HG03457 (cell line): ENCODE results near the gene RPP25.

Experiments used
- ATAC-seq: cut with Tn5 transposase; IDR thresholded peaks from one replicate; pipeline ENCODE4 v1.9.1; 2021; ENCODE audit warnings: moderate number of reproducible peaks; ENCODE audit not compliant: unreplicated experiment

RPP25 gene, protein sequence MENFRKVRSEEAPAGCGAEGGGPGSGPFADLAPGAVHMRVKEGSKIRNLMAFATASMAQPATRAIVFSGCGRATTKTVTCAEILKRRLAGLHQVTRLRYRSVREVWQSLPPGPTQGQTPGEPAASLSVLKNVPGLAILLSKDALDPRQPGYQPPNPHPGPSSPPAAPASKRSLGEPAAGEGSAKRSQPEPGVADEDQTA

DNA sequence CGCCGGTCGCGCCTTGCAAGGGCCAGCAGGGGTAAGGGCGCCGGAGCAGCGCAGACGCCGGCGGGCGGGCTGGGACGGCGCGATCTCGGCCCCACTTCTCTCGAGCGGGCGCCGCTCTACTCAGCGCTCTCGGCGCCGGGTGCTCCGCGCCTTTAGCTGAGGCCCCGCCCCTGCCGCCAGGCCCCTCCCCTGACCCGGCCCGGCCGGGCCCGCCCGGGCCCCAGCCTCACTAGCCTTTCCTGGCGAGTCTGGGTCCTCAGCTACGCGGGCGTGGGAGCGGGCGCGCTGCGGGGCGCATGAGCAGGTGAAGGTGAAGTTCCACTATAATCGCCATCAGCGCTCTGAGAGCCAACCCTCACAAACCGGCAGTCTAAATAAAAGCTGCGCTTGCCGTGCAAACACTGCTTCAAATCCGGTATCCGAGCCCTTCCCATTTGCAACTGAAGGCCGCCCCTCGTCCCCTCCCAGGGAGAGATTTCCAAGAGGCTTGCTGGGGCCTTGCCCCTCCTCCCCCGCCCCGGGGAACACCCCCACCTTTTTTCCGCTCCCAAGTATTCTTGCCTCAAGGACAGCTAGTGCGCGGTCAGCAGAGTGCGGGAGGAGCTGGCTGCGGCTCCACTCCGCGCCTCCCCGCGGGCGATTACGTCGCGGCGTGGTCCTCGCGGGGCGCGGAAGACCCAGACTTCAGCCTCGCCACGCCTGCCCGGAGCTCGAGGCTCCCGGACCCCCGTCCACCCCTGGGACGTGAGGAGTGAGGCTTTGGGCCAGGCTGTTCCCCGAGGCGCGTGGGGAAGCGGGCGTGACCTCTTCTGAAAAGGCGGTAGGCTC is at the start of gene RPP25:
Gene RPP25 (minus strand): TSS at position 125 of the 828 bp plus-strand sequence. CDS start 189 bp downstream, outside the sequence.
- ATAC-seq: peak; percentile 64

DNA sequence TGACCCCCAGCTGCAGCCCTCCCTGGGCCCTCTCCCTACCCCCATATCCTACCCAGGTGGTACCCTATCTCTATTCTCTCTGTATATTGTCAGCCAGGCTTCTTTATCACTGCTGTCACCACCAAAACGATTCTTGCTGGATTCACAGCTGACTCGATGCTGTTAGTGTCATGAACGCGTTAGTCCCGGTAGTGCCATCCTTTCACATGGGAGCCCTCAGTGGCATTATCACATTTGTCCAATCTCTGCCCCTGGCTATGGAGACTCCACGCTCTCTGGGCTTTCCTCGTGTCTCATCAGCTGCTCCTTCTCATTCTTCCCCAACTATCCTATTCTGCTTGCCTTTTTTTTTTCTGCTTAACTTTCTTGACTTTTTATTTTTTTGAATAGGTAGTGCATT is 45.8 kb upstream of the RPP25 start:
- no peak for ATAC-seq

DNA sequence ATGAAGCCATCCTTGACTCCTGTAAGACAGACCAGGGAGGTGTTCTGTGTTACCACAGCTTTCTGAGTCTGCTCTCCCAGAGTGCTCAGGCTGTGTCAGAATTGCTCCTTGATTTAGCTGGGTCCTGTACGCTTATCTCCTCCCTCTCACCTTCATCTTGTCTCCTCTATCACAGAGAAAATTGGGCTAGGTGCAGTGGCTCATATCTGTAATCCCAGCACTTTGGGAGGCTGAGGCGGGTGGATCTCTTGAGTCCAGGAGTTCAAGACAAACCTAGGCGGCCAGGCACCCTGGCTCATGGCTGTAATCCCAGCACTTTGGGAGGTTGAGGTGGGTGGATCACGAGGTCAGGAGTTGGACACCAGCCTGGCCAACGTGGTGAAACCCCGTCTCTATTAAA is 44.7 kb upstream of the RPP25 start:
- no peak for ATAC-seq

DNA sequence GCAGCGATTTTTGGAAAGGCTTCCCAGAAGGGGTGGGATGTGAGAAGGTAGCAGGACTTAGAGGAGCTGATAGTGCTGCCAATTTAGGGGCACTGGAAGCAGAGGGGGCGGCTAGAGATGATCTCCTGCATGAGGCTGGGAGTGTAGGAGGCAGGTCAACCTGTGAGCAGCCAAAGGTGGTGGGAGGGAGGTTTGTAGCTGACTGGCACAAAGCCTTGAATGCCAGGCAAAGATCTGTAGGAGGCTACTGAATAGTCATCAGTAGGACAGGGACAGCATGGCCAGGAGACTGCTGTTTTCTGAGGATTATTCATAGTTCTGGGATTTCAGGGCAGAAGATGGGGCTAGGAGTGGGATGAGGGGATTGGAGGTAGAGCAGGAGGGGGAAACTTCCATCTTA is 41.0 kb upstream of the RPP25 start:
- ATAC-seq: no peak

DNA sequence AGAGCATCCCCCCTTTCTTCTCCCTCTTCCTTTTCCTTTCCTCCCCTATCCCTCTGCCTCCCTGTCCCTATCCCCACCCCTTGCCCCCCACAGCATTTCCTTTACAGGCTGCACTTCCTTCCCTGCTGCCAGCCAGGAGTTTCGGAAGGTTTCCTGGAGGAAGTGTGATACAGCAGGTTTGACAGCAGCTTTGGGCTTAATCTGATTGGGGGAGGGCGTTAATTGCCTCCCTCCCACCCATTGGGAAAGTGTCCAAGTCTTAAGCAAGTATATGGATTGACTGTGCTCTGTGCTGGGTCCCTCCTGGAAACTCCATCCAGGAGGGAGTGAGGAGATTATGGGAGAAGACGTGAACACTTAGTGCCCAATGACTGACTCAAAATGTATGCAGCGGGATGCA is 40.6 kb upstream of the RPP25 start:
- ATAC-seq: no peak

DNA sequence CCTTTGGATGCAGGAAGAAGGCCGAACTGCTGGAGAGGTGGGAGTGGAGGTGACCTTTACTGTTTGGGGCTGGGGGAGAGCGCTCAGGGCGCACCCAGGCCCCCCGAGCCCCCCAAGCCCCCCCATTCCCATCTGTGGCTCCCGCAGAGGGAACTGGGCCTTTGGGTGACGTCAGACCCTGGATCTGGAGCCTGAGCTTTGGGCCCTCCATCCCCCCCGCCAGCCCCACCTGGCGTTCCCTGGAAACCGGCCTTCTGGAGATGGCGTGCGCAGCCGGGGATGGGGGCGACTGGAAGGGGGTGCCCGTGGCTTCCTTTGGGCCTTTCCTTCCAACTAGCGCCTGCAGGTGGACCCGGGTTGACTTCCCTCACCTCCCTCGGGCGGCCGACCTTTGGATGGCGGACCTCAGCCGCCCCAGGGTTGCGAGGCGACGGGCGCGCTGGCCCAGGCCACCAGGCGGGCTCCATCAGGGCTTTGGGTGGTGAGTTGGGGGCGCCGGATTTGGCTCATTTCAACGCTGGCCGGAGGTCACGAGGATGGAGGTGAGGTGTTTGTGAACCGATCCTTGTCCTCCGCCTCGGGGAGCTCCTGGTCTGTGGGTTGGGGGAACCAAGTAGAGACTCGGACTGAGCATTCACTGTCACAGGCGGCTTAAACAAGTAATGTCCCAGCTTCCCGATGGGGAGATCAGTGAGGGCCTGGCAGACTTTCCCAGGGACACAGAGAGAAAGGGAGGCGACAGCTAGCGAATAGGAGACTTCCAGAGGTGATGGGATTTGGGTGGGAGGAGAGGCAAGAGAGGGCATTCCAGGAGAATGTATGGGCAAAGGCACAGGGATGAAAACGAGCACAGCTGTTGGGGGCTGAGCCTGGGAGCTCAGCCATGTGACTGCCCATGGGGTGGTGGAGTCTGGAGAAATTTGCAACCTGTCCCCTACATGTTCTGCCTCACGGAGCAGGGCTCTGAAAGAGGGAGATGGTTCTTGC is 39.5 kb upstream of the RPP25 start:
- ATAC-seq: no peak

DNA sequence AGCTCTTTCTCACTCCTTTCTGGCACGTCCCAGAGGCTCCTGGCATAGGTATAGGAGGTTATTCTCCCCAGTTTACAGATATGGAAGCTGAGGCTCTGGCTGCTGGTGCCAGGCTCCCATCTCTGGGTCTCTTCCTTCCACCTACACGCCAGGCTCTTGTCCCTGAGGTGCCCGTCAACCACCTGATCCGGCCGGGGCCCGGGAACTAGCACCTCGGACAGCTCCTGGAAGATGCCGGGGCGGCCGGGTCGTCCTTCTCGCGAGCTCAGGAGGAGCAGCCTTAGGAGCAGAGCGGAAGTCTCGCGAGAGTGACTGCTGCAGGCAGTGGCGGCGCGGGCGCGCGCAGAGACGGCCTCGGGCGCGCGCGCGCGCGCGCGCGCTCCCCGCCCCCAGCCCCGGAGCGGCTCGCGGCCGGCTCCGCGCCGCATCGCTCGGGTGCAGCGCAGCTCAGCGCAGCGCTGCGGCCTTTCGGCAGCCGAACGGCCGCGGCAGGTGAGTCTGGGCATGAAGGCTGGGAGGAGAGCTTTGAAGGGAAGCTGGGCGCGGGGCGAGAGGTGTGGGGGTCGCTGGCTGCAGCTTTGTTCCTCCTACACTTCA is 38.7 kb upstream of the RPP25 start, which contains the start of gene SCAMP5:
Gene SCAMP5 (plus strand): TSS at position 382 of the 597 bp plus-strand sequence. CDS start 16,277 bp downstream, outside the sequence.
- ATAC-seq: no peak

DNA sequence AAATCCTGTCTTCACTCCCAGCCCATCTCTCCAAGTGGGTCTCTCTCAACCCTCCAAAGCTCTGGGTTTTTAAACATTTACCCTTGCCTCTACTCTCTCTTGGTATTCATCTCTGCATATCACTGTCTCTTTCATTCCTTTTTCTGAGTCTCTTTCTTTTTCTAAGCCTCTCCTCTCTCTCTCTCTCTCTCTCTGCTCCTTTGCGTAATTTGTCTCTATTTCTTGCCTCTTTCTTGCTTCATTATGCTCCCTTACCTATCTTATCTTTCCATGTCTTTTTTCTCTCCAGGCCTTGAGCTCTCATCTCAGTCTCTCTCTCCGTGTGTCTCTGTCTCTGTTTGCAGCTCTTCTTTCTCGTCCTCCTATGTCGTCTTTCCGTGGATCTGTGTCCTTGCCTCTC is 38.1 kb upstream of the RPP25 start:
- no peak for ATAC-seq

DNA sequence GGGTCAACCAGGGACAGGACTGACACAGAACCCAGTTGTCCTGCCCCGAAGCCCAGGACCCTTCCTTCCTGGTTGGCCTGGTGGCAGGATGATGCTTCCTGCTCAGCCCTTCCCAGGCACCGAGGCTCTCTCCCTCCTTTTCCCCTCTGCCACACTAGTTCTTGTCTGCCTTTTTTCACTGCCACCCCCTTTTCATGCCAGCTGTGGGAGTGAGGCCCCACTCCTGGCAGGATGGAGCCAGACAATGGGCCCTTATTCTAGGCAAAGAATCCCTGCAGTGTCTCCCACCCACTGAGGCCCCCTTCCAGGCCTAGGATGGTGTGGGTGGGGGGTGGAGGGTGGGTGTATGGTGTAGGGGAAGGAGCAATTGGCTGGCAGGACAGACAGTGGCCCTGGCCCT is 37.7 kb upstream of the RPP25 start:
- no peak for ATAC-seq

DNA sequence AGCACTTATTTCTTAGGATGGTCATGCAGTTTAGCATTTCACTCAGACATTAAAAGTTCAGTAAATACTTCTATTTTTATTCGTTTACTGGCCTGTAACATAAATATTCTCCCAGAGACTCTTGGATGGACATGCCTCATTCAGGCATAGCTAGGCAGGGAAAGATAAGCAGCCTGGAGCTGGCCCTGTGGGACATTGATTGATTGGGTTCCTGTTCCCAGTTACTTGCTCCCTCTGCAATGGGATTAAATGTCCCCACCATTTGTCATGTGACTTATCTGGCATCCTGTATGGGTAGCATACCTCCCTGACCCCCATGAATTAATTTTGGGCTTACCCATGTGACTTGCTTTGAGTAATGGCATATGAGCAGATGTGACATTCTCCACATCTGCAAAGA is 36.0 kb upstream of the RPP25 start:
- no peak for ATAC-seq

DNA sequence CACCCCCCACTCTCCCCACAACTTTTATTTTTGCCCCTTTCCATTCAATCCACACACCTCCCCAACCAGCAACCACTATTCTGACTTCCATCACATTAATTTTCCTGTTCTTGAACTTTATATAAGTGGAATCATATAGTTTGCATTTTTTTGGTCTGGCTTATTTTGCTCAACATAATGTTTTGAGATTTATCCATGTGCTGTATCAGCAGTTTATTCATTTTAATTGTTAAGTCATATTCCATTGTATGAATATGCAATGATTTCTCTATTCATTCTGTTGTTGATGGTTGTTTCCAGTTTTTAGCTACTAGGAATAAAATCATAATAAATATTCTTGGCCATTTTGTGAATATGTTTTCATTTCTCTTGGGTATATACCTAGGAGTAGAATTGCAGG is 33.0 kb upstream of the RPP25 start:
- ATAC-seq: no peak

DNA sequence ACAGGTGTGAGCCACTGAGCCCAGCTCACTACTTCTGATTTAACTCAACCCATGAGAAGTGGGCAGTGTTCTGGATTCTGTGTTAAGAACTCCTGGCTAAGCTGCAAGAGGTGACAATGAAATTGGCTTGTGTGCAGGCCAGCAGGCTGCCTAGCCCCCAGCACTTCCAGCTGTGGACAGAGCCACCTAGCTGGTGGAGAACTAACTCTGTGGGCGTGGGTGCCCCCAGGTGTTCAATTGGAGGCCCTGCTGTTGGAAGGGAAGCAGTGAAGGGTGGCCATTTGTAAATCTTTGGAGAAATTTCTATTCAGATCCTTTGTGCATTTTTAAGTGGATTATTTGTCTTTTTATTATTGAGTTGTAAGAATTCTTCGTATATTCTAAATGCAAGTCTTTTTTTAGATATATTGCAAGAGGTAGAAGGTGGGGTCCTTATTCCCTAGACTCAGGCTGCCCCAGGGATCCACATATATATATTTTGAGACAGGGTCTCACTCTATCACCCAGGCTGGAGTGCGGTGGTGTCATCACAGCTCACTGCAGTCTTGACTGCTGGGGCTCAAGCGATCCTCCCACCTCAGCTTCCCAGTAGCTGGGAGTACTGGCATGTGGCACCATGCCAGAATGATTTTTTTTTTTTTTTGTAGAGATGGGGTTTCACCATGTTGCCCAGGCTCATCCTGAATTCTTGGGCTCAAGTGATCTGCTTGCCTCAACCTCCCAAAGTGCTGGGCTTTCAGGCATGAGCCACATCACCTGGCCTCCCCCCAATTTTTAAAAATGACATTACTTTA is 31.6 kb upstream of the RPP25 start:
- no peak for ATAC-seq

DNA sequence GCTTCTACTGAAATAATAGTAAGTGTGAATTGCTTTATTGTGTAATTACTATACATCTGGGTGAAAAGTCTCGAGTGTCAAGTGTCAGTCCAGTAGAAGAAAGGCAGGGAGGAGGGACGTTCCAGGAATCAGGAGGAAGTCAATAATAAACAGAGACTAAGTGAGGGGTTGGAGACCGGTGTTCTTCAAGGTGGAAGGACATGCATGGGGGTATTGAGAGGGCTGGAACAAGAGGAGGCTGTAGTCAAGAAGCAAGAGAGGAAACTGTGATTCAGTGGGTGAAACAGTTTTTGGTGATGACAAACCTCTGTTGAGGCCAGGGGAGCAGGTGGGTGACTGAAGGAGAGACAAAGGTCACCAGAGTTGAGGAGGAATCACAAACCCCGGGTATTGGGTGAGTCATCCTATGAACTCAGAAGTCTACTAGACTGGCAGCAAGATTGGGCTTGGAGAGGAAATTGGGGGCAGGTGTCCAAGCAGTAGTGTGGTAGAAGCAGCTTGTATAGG is 27.2 kb upstream of the RPP25 start:
- no peak for ATAC-seq

DNA sequence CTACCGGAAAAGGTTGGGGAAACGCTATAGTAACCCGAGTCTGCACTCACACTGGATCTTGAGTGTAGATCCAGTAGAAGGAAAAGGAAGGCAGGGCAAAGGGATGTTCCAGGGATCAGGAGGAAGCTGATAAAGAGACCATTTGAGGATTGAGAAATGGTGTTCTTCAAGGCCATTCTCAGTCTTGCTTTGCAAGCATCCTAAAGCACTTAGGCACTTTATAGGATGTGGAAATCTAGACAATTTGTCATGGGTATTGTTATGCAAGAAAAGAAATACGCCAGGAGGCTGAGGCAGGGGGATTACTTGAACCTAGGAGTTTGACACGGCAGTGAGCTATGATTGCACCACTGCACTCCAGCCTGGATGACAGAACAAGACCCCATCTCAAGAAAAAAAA is 25.6 kb upstream of the RPP25 start:
- no peak for ATAC-seq

DNA sequence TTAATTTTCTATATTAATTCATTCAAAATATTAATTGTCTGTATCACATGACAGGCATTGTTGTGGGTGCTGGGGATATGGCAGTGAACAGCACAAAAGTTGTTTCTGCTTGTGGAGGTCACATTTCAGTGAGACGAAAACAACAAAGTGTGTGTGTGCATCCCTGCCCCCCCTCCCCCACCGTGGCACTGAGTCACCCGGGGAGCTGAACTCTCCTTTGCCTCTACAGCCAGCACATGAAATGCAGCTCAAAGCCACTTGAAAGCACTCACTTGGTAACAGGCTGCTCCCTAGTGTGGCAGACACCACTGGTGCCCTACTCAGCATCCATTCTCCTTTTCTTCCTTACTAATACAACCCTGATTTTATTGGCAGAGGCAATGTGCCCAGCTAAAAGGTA is 21.9 kb upstream of the RPP25 start:
- ATAC-seq: no peak

DNA sequence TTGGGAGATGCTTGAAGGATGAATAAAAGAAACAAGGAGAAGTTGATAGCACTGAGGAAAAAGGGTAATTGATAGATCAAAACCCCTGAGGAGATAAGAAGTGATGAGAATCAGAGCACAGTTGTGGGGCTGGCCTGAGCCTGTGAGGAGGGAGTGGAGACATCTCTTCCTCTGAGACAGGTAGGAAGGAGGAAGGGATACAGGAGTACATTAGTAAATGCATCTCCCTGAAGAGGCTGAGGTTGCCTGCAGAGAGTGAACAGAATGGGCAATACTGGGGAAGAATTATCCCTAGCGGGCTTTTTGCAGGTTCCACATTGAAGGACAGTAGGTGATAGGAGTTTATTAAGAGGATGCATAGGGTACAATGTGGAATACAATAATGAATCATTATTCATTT is 21.5 kb upstream of the RPP25 start:
- no peak for ATAC-seq

DNA sequence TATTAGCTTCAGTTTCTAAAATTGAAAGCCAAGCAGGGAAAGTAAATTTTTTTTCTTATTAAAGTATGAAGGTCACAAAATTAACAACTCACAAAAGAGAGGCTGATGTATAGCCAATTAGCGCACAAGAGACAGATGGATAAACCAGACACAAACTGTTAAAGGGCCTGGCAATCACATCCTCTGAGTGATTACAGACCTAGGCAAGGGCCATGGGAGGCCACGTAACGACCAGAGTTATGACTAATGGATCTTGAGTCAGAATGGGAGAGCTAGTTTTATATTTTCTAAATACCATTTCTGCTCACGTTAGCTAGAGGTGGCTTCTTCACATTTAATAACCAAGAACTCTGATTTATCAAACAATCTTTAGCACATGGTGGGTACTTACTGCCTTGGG is 21.0 kb upstream of the RPP25 start:
- ATAC-seq: no peak

DNA sequence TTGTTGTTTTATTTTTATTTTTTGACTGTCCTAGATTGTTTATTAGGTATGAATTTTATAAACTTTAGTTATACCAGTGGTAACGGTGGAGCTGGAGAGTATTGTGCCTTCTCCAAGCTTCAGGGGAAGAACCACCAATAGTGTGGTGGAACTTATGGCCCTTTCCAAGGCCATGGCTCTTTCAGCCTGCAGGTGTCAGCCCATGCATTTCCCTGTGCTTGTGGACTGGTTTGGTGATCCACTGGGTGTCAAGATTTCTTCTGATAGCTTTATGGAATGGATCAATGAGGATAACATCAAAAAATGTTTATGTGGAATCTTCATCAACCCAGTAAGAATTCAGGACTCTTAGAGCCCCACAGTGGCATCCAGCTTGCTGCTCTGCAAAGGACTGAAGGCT is 19.6 kb upstream of the RPP25 start:
- no peak for ATAC-seq

DNA sequence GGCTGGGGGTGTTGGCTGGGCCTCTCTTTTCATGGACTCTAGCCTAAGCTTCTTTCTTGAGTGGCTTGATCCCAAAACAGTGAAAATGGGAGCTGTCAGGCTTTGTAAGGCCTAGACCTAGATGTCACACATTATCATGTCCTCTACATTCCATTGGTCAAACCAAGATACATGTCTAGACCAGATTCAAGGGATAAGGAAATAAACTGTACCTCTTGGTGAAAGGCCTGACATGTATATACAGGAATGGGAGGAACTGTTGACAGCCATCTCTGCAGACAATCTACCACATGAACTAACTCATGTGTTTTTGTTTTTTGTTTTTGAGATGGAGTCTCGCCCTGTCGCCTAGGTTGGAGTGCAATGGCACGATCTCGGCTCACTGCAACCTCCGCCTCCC is 11.1 kb upstream of the RPP25 start:
- no peak for ATAC-seq

DNA sequence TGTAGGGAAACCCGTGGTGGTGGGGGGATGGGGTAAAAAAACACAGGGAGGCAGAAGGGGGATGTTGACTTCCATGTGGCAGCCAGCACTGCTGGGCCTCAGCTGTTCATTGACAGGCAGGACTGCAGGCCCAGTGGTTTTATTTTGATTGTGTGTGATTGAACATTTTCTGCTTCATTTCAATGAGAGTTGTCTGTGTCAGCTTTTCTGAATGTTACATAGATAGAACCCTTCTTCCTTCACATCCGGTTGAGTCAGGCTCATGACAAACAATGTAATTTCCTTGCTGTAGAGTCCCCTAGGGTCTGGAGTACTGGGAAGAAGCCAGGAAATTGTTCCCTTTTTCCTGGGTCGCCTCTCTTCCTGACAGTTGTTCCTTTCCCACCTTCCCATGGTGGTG is 8.2 kb upstream of the RPP25 start:
- ATAC-seq: no peak
